ENCODE data around the gene BICD1.

DNA sequence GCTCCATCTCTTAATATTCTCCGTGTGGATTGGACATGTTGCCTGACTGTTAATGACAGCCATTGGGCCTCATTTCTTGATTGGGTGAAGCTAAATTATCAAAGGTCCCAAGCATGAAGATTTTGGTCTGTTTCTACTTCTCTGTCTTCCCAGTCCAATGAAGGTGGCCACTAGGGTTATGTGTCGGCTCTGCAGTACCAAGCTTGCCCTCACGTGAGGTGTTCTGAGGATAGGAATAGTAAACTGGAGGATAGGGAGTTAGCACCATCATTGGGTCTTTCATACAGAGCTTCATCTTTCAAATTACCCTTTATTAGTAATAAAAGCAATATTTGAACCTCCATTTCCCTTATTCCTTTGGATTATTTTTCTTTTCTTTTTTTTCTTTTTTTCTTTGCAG is 21.9 kb upstream of the BICD1 start:
- TF ChIP-seq, protein P1, sequence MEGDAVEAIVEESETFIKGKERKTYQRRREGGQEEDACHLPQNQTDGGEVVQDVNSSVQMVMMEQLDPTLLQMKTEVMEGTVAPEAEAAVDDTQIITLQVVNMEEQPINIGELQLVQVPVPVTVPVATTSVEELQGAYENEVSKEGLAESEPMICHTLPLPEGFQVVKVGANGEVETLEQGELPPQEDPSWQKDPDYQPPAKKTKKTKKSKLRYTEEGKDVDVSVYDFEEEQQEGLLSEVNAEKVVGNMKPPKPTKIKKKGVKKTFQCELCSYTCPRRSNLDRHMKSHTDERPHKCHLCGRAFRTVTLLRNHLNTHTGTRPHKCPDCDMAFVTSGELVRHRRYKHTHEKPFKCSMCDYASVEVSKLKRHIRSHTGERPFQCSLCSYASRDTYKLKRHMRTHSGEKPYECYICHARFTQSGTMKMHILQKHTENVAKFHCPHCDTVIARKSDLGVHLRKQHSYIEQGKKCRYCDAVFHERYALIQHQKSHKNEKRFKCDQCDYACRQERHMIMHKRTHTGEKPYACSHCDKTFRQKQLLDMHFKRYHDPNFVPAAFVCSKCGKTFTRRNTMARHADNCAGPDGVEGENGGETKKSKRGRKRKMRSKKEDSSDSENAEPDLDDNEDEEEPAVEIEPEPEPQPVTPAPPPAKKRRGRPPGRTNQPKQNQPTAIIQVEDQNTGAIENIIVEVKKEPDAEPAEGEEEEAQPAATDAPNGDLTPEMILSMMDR (IDR thresholded peaks at IDR 0.05; ENCODE audit: insufficient read depth, low read length): no peak
- TF ChIP-seq POLR2AphosphoS5 (IDR thresholded peaks at IDR 0.05; ENCODE audit: low read depth): no peak
- TF ChIP-seq, protein P2, sequence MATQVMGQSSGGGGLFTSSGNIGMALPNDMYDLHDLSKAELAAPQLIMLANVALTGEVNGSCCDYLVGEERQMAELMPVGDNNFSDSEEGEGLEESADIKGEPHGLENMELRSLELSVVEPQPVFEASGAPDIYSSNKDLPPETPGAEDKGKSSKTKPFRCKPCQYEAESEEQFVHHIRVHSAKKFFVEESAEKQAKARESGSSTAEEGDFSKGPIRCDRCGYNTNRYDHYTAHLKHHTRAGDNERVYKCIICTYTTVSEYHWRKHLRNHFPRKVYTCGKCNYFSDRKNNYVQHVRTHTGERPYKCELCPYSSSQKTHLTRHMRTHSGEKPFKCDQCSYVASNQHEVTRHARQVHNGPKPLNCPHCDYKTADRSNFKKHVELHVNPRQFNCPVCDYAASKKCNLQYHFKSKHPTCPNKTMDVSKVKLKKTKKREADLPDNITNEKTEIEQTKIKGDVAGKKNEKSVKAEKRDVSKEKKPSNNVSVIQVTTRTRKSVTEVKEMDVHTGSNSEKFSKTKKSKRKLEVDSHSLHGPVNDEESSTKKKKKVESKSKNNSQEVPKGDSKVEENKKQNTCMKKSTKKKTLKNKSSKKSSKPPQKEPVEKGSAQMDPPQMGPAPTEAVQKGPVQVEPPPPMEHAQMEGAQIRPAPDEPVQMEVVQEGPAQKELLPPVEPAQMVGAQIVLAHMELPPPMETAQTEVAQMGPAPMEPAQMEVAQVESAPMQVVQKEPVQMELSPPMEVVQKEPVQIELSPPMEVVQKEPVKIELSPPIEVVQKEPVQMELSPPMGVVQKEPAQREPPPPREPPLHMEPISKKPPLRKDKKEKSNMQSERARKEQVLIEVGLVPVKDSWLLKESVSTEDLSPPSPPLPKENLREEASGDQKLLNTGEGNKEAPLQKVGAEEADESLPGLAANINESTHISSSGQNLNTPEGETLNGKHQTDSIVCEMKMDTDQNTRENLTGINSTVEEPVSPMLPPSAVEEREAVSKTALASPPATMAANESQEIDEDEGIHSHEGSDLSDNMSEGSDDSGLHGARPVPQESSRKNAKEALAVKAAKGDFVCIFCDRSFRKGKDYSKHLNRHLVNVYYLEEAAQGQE (IDR thresholded peaks at IDR 0.05; ENCODE audit: insufficient replicate concordance, low read depth): no peak

All from HL-60 (cell line).